ENCODE data around the gene DBI. TPM values are rescaled to one million over a fixed set of nuclear protein-coding genes. Genes with fewer than 3 reads are reported as not detected.

DBI gene
- total RNA-seq, 1 experiment from 2014 or later = 328 TPM

Other genes with a start within 250 kb of the DBI start
- gene C1QL2, start 208.2 kb upstream of the DBI start, total RNA-seq (2014; rRNA removed; shearing (Covaris generic)) = not detected in 2 replicates
- gene STEAP3, start 143.1 kb upstream of the DBI start, total RNA-seq (2014; rRNA removed; shearing (Covaris generic)) = 2.2 and 2.6 TPM in 2 replicates
- gene C2orf76, start 143 bp upstream of the DBI start, total RNA-seq (2014; rRNA removed; shearing (Covaris generic)) = 4.2 and 7.0 TPM in 2 replicates
- gene TMEM37, start 64.9 kb downstream of the DBI start, total RNA-seq (2014; rRNA removed; shearing (Covaris generic)) = 0.28 and 0.67 TPM in 2 replicates
- not detected in 2 replicates for gene SCTR, start 157.5 kb downstream of the DBI start, total RNA-seq (2014; rRNA removed; shearing (Covaris generic))
- not detected in 2 replicates for gene CFAP221, start 177.5 kb downstream of the DBI start, total RNA-seq (2014; rRNA removed; shearing (Covaris generic))

All from SJCRH30 (cell line).